Stimulated activated naive B cell treated with anti-CD40 and anti-IgM and Interleukin-4, amounts not matched to agents 10 μg/mL and 1 μg/mL and 100 μg/mL, for 72 hours (primary cell): ENCODE results near the gene HAUS5.

ENCODE experiments used
- ATAC-seq, 2 donors: fragments of 150-1000 bp; cut with Tn5 transposase; replicated peaks; 2 replicates each; pipeline ENCODE4 v1.10.0; 2021; ENCODE audit warnings: moderate library complexity in 1 of 2
- DNase-seq: peaks from one replicate; pipeline ENCODE4 v3.0.0; 2021
- H3K27ac Mint-ChIP-seq: one replicate; pipeline ENCODE4 v1.8.0; 2022; ENCODE audit warnings: mild to moderate bottlenecking, mixed read lengths
- H3K27me3 Mint-ChIP-seq, 2 donors: one replicate each; pipeline ENCODE4 v1.8.0; 2022; ENCODE audit warnings: mixed read lengths in 2 of 2
- H3K36me3 Mint-ChIP-seq, 2 donors: one replicate each; pipeline ENCODE4 v1.8.0; 2022; ENCODE audit warnings: mixed read lengths in 2 of 2, mild to moderate bottlenecking in 1 of 2
- H3K4me1 Mint-ChIP-seq, 2 donors: one replicate each; pipeline ENCODE4 v1.8.0; 2022; ENCODE audit warnings: mixed read lengths in 2 of 2, mild to moderate bottlenecking in 1 of 2
- H3K4me3 Mint-ChIP-seq, 2 donors: one replicate each; pipeline ENCODE4 v1.8.0; 2022; ENCODE audit warnings: mild to moderate bottlenecking in 2 of 2, mixed read lengths in 2 of 2, moderate library complexity in 1 of 2
- H3K9me3 Mint-ChIP-seq, 2 donors: one replicate each; pipeline ENCODE4 v1.8.0; 2022; ENCODE audit warnings: mixed read lengths in 2 of 2, mild to moderate bottlenecking in 1 of 2

HAUS5 gene, protein sequence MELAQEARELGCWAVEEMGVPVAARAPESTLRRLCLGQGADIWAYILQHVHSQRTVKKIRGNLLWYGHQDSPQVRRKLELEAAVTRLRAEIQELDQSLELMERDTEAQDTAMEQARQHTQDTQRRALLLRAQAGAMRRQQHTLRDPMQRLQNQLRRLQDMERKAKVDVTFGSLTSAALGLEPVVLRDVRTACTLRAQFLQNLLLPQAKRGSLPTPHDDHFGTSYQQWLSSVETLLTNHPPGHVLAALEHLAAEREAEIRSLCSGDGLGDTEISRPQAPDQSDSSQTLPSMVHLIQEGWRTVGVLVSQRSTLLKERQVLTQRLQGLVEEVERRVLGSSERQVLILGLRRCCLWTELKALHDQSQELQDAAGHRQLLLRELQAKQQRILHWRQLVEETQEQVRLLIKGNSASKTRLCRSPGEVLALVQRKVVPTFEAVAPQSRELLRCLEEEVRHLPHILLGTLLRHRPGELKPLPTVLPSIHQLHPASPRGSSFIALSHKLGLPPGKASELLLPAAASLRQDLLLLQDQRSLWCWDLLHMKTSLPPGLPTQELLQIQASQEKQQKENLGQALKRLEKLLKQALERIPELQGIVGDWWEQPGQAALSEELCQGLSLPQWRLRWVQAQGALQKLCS

GRCh38 chr19:35612559-35613321 is at the start of gene HAUS5:
Gene HAUS5 (plus strand): TSS chr19:35612735. CDS start chr19:35612795, 60 bp downstream.
- Mint-ChIP-seq H3K9me3 (peaks cover 2 to 7% of the 10 kb centered on the region in 2 donors), H3K4me1 (peaks cover 28 to 38% of the 10 kb centered on the region in 2 donors), H3K27me3 (no peaks in the 10 kb centered on the region), H3K4me3 (peak within 1 kb of the TSS; percentile 90 to 96), H3K36me3 (peaks cover 10 to 31% of the 10 kb centered on the region in 2 donors), H3K27ac (peak within 1 kb of the TSS; percentile 93)
- peak; percentile 93 for DNase-seq
- peak; percentile 85 to 90 for ATAC-seq

GRCh38 chr19:35562776-35563175 is 49.8 kb upstream of the HAUS5 start:
- Mint-ChIP-seq H3K27ac (no peak overlapping the region), H3K9me3 (no peaks in the 10 kb centered on the region), H3K27me3 (peaks cover 62 to 71% of the 10 kb centered on the region in 2 donors), H3K4me1 (peaks cover 14 to 20% of the 10 kb centered on the region in 2 donors), H3K36me3 (peaks cover 0 to 3% of the 10 kb centered on the region in 2 donors), H3K4me3 (no peak overlapping the region)
- DNase-seq (no peak), ATAC-seq (no peak)

DNA sequence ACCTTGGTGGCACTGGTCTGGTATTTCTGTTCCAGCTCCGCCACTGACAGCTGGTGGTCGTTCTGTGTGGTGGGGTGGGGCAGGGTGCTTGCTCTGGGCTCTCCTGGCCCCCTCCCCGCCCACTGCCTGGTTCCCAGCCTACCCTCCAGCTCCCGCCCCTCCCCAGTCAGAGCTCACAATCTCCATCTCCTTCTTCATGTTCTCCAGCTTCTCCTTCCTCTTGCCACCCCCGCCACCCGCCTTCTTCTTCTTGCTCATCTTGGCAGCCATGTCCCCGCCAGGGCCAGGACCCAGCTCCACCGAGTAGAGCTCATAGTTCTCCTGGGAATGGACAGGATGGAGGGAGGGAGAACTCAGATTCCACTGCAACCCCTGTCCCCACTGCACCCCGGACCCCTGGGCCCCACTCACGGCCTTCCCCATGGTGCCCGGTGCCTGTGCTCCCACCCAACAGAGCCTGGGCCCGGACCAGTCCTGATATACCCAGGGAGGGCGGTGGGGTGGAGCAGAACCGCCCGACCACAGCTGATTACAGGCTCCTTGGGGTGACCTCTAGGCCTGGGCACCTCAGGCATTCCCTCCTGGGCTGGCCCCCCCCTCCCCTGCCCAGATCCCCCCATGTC is 49.2 kb upstream of the HAUS5 start, which contains the start of gene ATP4A:
ATP4A (minus strand) TSS at position 452 of the 623 bp plus-strand sequence; CDS start at position 423, 29 bp downstream.
- Mint-ChIP-seq H3K9me3 (no peaks in the 10 kb centered on the region), H3K27ac (no peak within 1 kb of the TSS), H3K4me1 (peaks cover 13 to 17% of the 10 kb centered on the region in 2 donors), H3K27me3 (peaks cover 62 to 70% of the 10 kb centered on the region in 2 donors), H3K4me3 (no peak within 1 kb of the TSS), H3K36me3 (peaks cover 0 to 2% of the 10 kb centered on the region in 2 donors)
- ATAC-seq = no peak
- DNase-seq = no peak

DNA sequence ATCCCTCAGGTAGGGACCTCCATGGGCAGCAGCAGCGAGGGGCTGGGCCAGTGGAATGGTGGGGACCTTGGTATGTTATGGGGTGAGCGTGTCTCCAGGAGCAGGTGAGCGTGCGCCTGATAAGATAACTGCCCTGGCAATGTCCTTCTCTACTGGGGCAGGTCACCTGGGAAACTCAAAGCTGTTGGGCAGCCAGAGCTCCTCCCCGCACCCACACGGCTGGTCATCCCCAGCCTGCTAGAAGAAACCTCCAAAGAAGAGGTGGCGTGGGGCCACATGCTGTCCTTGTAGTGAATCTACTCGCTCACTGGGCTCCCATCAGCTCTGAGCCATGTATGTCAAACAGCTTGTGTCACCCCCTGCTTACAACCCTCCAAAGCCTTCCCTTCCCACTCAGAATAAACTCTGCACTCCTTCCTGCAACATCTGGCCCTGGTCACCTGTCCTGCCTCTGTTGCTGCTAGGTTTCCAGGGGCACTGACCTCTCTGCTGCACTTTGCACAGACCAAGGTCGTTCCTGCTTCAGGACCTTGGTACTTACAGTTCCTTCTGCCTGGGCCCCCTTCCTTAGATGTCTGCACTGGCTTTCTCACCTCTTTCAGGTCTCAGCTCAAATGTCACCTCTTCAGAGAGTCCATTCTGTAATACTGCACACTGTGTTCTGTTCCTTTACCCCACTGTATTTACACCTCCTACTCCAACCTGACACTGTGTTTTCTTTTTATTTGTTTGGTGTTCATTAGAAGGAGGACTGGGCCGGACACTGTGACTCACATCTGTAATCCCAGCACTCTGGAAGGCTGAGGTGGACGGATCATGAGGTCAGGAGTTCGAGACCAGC is 47.3 kb upstream of the HAUS5 start:
- Mint-ChIP-seq H3K36me3 (no peaks in the 10 kb centered on the region), H3K4me3 (no peak overlapping the region), H3K4me1 (no peaks in the 10 kb centered on the region), H3K27ac (no peak overlapping the region), H3K9me3 (no peaks in the 10 kb centered on the region), H3K27me3 (peaks cover 57 to 66% of the 10 kb centered on the region in 2 donors)
- DNase-seq (no peak), ATAC-seq (peak in 1 of 2 donors; percentile 21)

DNA sequence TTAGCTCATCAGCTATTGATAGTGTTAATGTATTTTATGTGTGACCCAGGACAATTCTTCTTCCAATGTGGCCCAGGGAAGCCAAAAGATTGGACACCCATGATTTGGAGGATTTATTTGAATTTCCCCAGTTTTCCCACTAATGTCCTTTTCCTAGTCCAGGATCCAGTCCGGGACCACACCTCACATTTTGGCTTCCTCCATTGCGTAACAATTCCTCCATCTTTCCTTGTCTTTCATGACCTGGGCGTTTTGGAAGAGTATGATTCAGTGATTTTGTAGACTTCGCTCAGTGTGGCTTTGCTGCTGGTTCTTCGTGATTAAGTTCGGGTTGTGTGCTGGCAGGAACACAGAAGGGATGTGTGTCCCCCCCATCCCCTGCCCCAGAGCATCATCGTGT is 45.8 kb upstream of the HAUS5 start:
- Mint-ChIP-seq H3K36me3 (no peaks in the 10 kb centered on the region), H3K27me3 (peaks cover 56 to 66% of the 10 kb centered on the region in 2 donors), H3K4me1 (no peaks in the 10 kb centered on the region), H3K27ac (no peak overlapping the region), H3K4me3 (no peak overlapping the region), H3K9me3 (no peaks in the 10 kb centered on the region)
- no peak for ATAC-seq
- no peak for DNase-seq

GRCh38 chr19:35569281-35569781 is 43.2 kb upstream of the HAUS5 start:
- Mint-ChIP-seq H3K27ac (no peak overlapping the region), H3K9me3 (no peaks in the 10 kb centered on the region), H3K4me1 (no peaks in the 10 kb centered on the region), H3K36me3 (no peaks in the 10 kb centered on the region), H3K27me3 (peaks cover 44 to 49% of the 10 kb centered on the region in 2 donors), H3K4me3 (no peak overlapping the region)
- DNase-seq (no peak), ATAC-seq (no peak)

DNA sequence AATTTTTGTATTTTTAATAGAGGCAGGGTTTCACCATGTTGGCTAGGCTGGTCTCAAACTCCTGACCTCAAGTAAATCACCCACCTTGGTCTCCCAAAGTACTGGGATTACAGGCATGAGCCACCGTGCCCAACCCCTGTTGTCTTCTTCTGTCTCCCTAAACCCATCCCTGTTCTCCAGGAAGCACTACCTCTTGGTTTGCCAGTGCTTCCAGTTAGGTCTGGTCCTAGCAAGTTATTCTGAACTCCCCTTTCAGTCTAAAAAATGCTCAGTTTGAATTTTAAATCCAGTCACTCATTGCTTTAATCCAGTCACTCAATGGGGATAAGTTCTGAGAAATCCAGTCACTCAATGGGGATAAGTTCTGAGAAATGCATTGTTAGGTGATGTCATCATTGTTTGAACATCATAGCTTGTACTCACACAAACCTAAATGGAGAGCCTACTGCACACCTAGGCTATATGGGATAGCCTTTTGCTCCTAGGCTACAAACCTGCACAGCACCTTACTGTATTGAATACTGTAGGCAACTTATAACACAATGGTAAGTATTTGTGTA is 41.0 kb upstream of the HAUS5 start:
- H3K4me3 Mint-ChIP-seq = no peak overlapping the region
- peaks cover 39 to 45% of the 10 kb centered on the region in 2 donors for H3K27me3 Mint-ChIP-seq
- H3K27ac Mint-ChIP-seq = no peak overlapping the region
- ATAC-seq = no peak
- DNase-seq = no peak
- H3K4me1 Mint-ChIP-seq = no peaks in the 10 kb centered on the region
- peaks cover 9% of the 10 kb centered on the region in 2 donors for H3K9me3 Mint-ChIP-seq
- H3K36me3 Mint-ChIP-seq = peaks cover 5 to 11% of the 10 kb centered on the region in 2 donors

GRCh38 chr19:35577918-35578317 is 34.6 kb upstream of the HAUS5 start:
- no peak for ATAC-seq
- DNase-seq = no peak
- H3K4me3 Mint-ChIP-seq = no peak overlapping the region
- H3K36me3 Mint-ChIP-seq = peaks cover 11 to 18% of the 10 kb centered on the region in 2 donors
- no peak overlapping the region for H3K27ac Mint-ChIP-seq
- no peaks in the 10 kb centered on the region for H3K4me1 Mint-ChIP-seq
- peaks cover 16 to 17% of the 10 kb centered on the region in 2 donors for H3K9me3 Mint-ChIP-seq
- H3K27me3 Mint-ChIP-seq = peaks cover 12 to 29% of the 10 kb centered on the region in 2 donors

DNA sequence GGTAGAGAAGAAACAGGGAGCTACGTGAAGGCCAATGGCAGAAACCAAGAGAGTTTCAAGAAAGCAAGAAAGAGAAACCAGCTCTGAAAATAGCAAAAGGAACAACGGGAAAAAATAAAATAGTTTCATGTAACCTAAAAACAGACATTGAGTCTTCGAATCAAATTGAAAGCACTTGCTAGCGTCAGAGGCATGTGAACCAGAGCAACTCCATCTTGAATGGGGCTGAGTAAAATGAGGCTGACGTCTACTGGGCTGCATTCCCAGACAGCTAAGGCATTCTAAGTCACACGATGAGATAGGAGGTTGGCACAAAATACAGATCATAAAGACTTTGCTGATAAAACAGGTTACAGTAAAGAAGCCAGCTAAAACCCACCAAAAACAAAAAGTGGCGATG is 33.8 kb upstream of the HAUS5 start:
- peaks cover 11 to 18% of the 10 kb centered on the region in 2 donors for H3K36me3 Mint-ChIP-seq
- H3K4me3 Mint-ChIP-seq = no peak overlapping the region
- no peaks in the 10 kb centered on the region for H3K4me1 Mint-ChIP-seq
- peaks cover 13 to 37% of the 10 kb centered on the region in 2 donors for H3K27me3 Mint-ChIP-seq
- H3K27ac Mint-ChIP-seq = no peak overlapping the region
- peaks cover 16 to 17% of the 10 kb centered on the region in 2 donors for H3K9me3 Mint-ChIP-seq
- DNase-seq = no peak
- no peak for ATAC-seq

GRCh38 chr19:35582760-35583159 is 29.8 kb upstream of the HAUS5 start:
- no peak for ATAC-seq
- Mint-ChIP-seq H3K27me3 (peaks cover 31 to 57% of the 10 kb centered on the region in 2 donors), H3K4me3 (no peak overlapping the region), H3K4me1 (no peaks in the 10 kb centered on the region), H3K27ac (no peak overlapping the region), H3K9me3 (peaks cover 0 to 2% of the 10 kb centered on the region in 2 donors), H3K36me3 (no peaks in the 10 kb centered on the region)
- DNase-seq = no peak

DNA sequence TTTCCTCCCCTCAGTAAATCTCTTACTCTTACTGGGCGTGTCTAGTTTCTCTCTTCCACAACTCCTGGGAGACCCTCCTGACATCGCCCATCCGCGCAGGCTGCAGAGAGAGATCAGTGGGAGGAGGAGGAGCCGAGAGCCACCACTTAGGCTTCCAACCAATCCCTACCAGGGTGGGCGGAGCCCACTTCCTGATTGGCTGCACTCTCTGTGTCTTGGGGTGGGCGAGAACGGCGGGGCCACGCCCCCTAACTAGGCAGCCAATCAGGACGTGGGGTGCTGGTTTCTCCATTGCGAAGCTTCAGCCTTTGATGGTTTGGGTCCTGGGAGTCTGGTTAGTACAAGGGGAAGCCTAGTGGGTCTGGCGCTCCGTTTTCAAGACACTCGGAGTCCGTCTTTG is 26.7 kb upstream of the HAUS5 start, which contains the start of gene PMIS2:
PMIS2 (plus strand) TSS at position 326 of the 400 bp plus-strand sequence. CDS start 87 bp downstream, outside the sequence.
- DNase-seq = no peak
- Mint-ChIP-seq H3K9me3 (peaks cover 0 to 2% of the 10 kb centered on the region in 2 donors), H3K36me3 (no peaks in the 10 kb centered on the region), H3K4me3 (no peak within 1 kb of the TSS), H3K27ac (no peak within 1 kb of the TSS), H3K27me3 (peaks cover 39 to 54% of the 10 kb centered on the region in 2 donors), H3K4me1 (no peaks in the 10 kb centered on the region)
- ATAC-seq = peak; percentile 34 to 46

GRCh38 chr19:35587321-35587720 is 25.2 kb upstream of the HAUS5 start:
- H3K27me3 Mint-ChIP-seq = peaks cover 39 to 51% of the 10 kb centered on the region in 2 donors
- no peak overlapping the region for H3K4me3 Mint-ChIP-seq
- peaks cover 0 to 2% of the 10 kb centered on the region in 2 donors for H3K9me3 Mint-ChIP-seq
- H3K36me3 Mint-ChIP-seq = no peaks in the 10 kb centered on the region
- ATAC-seq (no peak), DNase-seq (no peak)
- H3K4me1 Mint-ChIP-seq = no peaks in the 10 kb centered on the region
- no peak overlapping the region for H3K27ac Mint-ChIP-seq

DNA sequence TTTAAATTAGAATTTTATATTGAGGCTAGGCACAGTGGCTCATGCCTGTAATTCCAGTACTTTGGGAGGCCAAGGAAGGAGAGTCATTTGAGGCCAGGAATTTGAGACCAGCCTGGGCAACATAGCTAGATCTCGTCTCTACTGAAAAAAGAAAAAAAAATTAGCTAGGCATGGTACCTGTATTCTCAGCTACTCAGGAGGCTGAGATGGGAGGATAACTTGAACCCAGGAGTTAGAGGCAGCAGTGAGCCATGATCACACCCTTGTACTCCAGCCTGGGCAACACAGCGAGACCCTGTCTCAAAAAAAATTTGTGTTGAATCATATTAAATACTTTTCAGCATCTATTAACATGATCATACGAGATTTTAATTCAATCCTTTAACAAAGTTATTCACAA is 21.7 kb upstream of the HAUS5 start:
- peaks cover 25 to 27% of the 10 kb centered on the region in 2 donors for H3K27me3 Mint-ChIP-seq
- no peaks in the 10 kb centered on the region for H3K4me1 Mint-ChIP-seq
- H3K9me3 Mint-ChIP-seq = no peaks in the 10 kb centered on the region
- H3K27ac Mint-ChIP-seq = no peak overlapping the region
- DNase-seq = no peak
- H3K36me3 Mint-ChIP-seq = no peaks in the 10 kb centered on the region
- no peak for ATAC-seq
- no peak overlapping the region for H3K4me3 Mint-ChIP-seq
